H4 (cell line): ENCODE data around the gene BMPER. TPM values are rescaled to one million over a fixed set of nuclear protein-coding genes. Genes with fewer than 3 reads are reported as not detected.

Source experiments
- DNase-seq: peaks from one replicate; pipeline ENCODE4 v3.0.0-alpha.2; 2015; ENCODE audit warnings: low spot score
- total RNA-seq: library from RNA; depleted of rRNA; stranded (reverse); fragments of >200 nt; shearing (Covaris generic); gene quantifications from 2 replicates; pipeline ENCODE4 v1.2.3, GENCODE V29; 2014

BMPER gene
- total RNA-seq, 1 experiment from 2014 or later: 0.19 TPM

DNA sequence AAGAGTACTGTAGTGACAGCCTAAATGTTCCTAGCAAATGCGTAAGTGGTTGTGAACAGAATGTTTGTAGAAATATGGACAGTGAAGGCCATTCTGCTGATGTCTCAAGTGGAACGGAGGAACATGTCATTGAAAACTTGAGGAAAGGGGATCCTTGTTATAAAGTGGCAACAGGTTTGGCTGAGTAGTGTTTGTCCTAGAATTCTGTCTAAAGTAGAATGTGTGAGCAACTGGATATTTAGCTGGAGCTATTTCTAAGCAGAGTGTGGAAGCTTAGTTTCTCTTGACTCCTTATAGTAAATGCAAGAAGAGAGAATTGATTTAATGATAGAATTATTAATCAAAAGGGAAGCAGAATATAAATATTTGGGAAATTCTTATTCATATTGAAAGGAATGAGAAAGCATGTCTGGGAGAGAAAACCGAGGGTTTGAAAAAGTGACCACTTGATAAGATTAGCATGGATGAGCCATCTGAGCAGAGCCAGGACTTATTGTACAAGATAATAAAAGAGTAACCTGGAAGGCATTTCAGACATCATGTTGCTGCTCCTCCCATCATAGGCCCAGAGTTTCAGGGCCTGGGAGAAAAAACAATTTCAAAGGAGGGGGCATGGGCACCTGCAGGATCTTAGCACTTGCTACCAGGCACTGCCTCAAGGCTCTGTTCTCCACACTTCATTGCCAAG, 276.1 kb downstream of the BMPER start:
- no peak for DNase-seq

DNA sequence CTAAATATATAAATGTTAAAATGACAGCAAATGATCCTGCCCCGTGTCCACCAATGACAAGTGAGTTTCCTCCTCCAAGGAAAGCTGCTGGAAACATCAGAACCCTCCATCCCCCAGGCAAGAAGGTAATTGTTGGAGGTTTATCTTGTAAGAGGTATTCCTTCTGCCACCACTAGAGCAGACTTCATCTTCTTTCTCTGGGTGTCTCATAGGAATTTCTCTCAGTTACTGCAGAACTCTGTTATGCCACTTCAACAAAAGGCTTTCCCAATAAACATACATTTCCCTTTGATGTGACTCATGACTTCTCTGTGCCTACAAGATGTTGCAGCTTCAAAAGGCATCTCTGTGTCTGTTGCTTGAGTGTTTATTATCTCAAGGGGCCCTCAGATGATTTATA, 279.1 kb downstream of the BMPER start:
- DNase-seq: no peak

DNA sequence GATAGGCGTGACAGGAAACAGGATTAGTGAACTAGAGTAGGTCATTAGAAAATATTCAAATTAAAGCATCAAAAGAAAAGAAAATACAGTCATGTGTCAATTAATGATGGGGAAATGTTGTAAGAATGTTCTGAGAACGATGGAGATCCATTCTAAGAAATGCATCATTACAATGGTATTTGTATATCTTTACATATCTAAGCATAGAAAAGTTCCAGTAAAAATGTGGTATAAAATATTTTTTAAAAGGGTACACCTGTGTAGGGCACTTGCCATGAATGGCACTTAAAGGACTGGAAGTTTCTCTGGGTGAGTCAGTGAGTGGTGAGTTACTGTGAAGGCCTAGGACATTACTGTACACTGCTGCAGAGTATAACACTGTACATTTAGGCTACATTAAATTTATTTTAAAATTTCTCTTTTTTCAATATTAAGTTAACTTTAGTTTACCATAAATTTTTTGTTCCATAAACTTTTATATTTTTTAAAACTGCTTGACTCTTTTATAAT, 282.5 kb downstream of the BMPER start:
- no peak for DNase-seq

DNA sequence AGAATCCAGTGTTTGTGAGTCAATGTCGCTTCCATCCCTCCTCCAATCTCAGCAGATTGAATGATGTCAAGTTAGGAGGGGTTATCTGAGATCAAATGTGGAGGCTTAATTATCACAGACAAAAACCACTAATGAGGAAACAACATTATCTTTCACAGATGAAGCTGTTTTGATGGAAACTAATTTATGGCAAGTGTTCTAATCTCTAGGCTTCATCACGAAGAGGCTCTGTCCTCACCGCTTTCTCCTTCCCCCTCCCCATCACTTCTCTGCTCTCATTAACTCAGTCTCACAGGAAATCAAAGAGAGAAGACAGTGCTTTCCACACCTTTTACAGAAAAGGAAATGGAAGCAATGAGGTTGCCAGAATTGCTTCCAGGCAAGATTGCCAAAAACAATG, 283.7 kb downstream of the BMPER start:
- no peak for DNase-seq

DNA sequence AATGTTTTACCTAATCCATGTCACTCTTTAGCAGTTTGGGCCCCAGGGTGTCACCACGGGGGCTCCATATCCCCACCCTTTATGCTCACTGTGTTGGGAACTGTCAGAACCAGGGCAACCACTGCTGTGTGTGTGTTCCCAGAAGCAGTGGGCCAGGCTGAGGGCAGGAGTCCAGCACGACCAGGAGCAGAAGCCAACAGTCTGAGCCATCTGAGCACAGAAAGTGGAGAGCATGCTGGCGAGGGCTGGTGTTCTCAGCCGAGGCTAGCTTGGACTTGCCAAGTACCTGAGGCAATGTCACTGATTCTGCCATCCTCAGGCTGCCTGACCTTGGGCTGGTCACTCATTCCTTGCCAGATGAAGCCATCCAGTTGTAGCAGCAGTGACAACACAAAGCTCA, 285.0 kb downstream of the BMPER start:
- DNase-seq: no peak

DNA sequence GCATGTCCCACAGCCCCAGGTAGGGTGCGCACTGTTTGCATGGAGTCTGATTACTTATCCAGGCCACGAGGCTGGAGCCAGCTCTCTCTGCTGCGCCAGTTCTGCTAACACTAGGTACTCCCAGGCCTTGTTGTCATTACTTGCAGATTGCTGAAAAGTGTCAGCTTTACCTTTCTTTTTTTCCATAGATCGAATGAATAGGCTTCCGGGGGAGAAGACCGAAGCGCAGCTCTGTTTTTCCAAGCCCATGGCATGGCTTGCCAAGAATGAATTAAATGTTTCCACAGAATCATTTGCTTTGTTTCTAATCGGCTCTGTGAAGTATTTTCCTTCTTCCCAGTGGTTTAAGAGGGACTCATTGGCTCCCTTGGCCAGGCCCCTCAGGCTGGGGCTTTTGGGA, 285.8 kb downstream of the BMPER start:
- DNase-seq: no peak

DNA sequence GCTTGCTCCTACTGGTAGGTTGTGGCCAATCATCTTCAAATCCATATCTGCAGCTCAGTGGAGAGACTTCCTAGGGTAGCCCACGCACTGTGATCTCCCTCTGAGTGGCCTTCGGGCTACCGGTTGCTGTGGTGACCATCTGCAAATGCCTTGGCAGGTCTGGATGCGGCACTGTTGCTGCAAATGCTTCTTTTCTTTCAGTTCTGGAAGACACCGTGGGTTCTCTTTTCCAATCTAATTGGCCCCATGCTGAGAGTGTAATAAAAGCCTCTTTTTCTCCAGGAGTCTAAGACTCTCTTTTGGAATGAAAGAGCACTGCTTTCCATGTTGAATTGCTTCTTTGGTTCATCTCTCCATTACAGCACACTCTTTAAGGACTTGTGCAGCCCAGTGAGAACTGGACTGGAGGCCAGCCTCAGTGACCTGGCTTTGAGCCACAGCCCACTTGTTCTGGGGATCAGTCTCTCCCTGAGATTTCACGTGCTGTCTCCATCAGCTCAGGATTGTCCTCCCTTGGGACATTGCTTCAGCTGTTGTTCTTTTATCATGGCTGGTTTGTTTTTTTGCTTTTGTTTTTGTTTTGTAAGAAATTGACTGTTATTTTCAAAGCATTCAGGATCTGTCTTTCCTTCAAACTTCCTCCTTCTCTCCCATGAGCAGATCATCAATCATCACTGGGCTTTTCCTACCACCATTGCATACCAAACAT, 286.6 kb downstream of the BMPER start:
- no peak for DNase-seq

DNA sequence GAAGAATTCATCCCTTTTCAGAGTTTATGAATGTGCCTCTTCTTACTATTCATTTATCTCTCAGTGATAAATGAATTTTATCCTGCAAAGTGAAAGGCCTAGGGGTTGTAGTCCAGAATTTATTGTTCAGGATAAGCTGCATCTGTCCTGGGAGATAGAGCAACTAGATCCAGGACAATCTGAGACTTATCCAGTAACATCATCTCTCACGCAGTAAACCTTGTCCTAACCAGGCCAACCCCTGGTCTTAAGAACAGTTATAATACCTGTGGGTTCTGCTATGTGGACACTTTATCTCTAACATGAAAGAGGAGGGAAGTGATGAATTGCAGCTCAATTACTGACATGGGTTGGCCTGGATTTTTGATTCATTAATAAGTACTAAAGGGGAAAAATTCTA, 287.6 kb downstream of the BMPER start:
- no peak for DNase-seq

DNA sequence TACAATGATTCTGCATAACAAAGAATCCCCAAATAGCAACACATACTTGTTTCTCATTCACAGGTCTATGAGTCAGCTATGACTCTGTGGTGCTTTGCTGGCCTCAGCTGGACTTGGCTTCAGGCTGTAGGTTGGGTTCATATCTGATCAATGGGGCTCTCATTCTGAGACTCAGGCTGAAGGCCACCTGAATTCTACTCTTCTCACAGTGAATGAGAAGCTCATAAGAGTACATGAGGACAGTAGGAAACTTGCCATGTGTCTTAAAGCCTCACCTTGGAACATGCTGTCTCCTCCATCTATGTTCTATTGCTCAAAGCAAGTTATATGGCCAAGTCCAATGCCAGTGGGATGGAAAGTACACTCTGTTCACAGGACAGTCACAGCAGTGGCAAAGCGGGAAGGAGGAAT, 292.9 kb downstream of the BMPER start:
- DNase-seq: no peak
